ENCODE measurements around the gene PAXX.

PAXX gene

GRCh38 chr9:136965771-136966484, 26.3 kb upstream of the PAXX start:
- DNase-seq (ENCODE audit: low read depth in 3 of 3): no peak

GRCh38 chr9:136968333-136969127, 23.7 kb upstream of the PAXX start:
- no peak for DNase-seq (ENCODE audit: low read depth in 3 of 3)

- DNase-seq (ENCODE audit: low read depth in 3 of 3): no peak
Observed at GRCh38 chr9:136969150-136969549, 23.1 kb upstream of the PAXX start.

GRCh38 chr9:136969774-136970173, 22.4 kb upstream of the PAXX start:
- DNase-seq (ENCODE audit: low read depth in 3 of 3): no peak

GRCh38 chr9:136970361-136970760, 21.9 kb upstream of the PAXX start:
- no peak for DNase-seq (ENCODE audit: low read depth in 3 of 3)

- DNase-seq (ENCODE audit: low read depth in 3 of 3): no peak
Observed at GRCh38 chr9:136971746-136972145, 20.5 kb upstream of the PAXX start.

- DNase-seq (ENCODE audit: low read depth in 3 of 3): no peak
Observed at GRCh38 chr9:136972335-136972734, 19.9 kb upstream of the PAXX start.

GRCh38 chr9:136972743-136973142, 19.5 kb upstream of the PAXX start:
- no peak for DNase-seq (ENCODE audit: low read depth in 3 of 3)

GRCh38 chr9:136973618-136974617, 18.3 kb upstream of the PAXX start:
- no peak for DNase-seq (ENCODE audit: low read depth in 3 of 3)

- no peak for DNase-seq (ENCODE audit: low read depth in 3 of 3)
Observed at GRCh38 chr9:136974817-136975535, 17.2 kb upstream of the PAXX start.

- peak in 1 of 3 donors; percentile 41 for DNase-seq (ENCODE audit: low read depth in 3 of 3)
Observed at GRCh38 chr9:136975644-136976043, 16.6 kb upstream of the PAXX start.

- no peak for DNase-seq (ENCODE audit: low read depth in 3 of 3)
Observed at GRCh38 chr9:136977223-136977622, 15.0 kb upstream of the PAXX start, which contains the start of gene PTGDS. TSS of gene PTGDS (plus strand) at chr9:136977504. CDS start at chr9:136977579, 75 bp downstream.

- DNase-seq (ENCODE audit: low read depth in 3 of 3): no peak
Observed at GRCh38 chr9:136977649-136978072, 14.6 kb upstream of the PAXX start.

GRCh38 chr9:136978073-136978864, 14.0 kb upstream of the PAXX start:
- DNase-seq (ENCODE audit: low read depth in 3 of 3): peak; percentile 48 to 72 (median 52)

GRCh38 chr9:136978865-136979544, 13.2 kb upstream of the PAXX start:
- DNase-seq (ENCODE audit: low read depth in 3 of 3): no peak

GRCh38 chr9:136979769-136980587, 12.2 kb upstream of the PAXX start:
- DNase-seq (ENCODE audit: low read depth in 3 of 3): no peak

GRCh38 chr9:136980669-136981478, 11.3 kb upstream of the PAXX start:
- no peak for DNase-seq (ENCODE audit: low read depth in 3 of 3)

All from stimulated activated CD4-positive, alpha-beta T cell treated with anti-CD3 and anti-CD28 coated beads, TNF-alpha, amount 100 ng/mL, for 48 hours (primary cell).